Activated CD4-positive, alpha-beta T cell treated with anti-CD3 and anti-CD28 coated beads, Interleukin-10, Interleukin-2, amounts not matched to agents 100 ng/mL and 50 ng/mL, durations not matched to agents 16 hours and 8 hours (primary cell): ENCODE measurements around the gene PPP2R2C.

ENCODE experiments used
- DNase-seq: peaks from one replicate; pipeline ENCODE4 v3.0.0-alpha.2; 2020

PPP2R2C gene

GRCh38 chr4:6298852-6299251 is 173.6 kb downstream of the PPP2R2C start:
- no peak for DNase-seq

- no peak for DNase-seq
Measured at GRCh38 chr4:6298035-6298434, 174.4 kb downstream of the PPP2R2C start.

- no peak for DNase-seq
Measured at GRCh38 chr4:6297266-6297815, 175.1 kb downstream of the PPP2R2C start.

- no peak for DNase-seq
Measured at GRCh38 chr4:6296026-6296425, 176.4 kb downstream of the PPP2R2C start.

GRCh38 chr4:6295495-6295894 is 176.9 kb downstream of the PPP2R2C start:
- no peak for DNase-seq

- no peak for DNase-seq
Measured at GRCh38 chr4:6294705-6295421, 177.6 kb downstream of the PPP2R2C start.

GRCh38 chr4:6293661-6294060 is 178.8 kb downstream of the PPP2R2C start:
- no peak for DNase-seq

- DNase-seq = no peak
Measured at GRCh38 chr4:6293097-6293445, 179.3 kb downstream of the PPP2R2C start.

- no peak for DNase-seq
Measured at GRCh38 chr4:6292376-6293096, 179.9 kb downstream of the PPP2R2C start.

GRCh38 chr4:6291784-6292297 is 180.6 kb downstream of the PPP2R2C start:
- DNase-seq = no peak

GRCh38 chr4:6290769-6291547 is 181.5 kb downstream of the PPP2R2C start:
- no peak for DNase-seq

GRCh38 chr4:6290256-6290655 is 182.2 kb downstream of the PPP2R2C start:
- no peak for DNase-seq

GRCh38 chr4:6288871-6289270 is 183.5 kb downstream of the PPP2R2C start:
- no peak for DNase-seq

- no peak for DNase-seq
Measured at GRCh38 chr4:6288342-6288741, 184.1 kb downstream of the PPP2R2C start.

GRCh38 chr4:6287017-6287788 is 185.2 kb downstream of the PPP2R2C start:
- no peak for DNase-seq

GRCh38 chr4:6283282-6283681 is 189.1 kb downstream of the PPP2R2C start:
- DNase-seq = no peak

GRCh38 chr4:6282314-6282771 is 190.1 kb downstream of the PPP2R2C start:
- DNase-seq = no peak

GRCh38 chr4:6281436-6282313 is 190.7 kb downstream of the PPP2R2C start:
- DNase-seq = no peak

GRCh38 chr4:6280365-6280996 is 191.9 kb downstream of the PPP2R2C start:
- DNase-seq = no peak

GRCh38 chr4:6279582-6280289 is 192.7 kb downstream of the PPP2R2C start:
- no peak for DNase-seq
